GM10248 (cell line): Measurements from ENCODE around the gene FGF1.

ENCODE experiments used
- CTCF ChIA-PET: fragments of 300-600 bp; sonication (Branson Sonifier 250); formaldehyde crosslinking; extraction: SDS; loops from one replicate; lab custom pipeline; 2021; ENCODE audit warnings: antibody characterized with exemption; lab: Yijun Ruan, JAX
- POLR2A ChIA-PET: fragments of 350-650 bp; sonication (Branson Sonifier 250); formaldehyde crosslinking; extraction: SDS; loops from one replicate; lab custom pipeline; 2020; ENCODE audit warnings: antibody characterized with exemption; lab: Yijun Ruan, JAX
- DNase-seq: peaks from one replicate; pipeline ENCODE4 v3.0.0; 2012; ENCODE audit errors: extremely low spot score
- CTCF ChIP-seq: IDR thresholded peaks from 2 replicates; pipeline ENCODE4 v1.5.1; 2012; ENCODE audit warnings: mild to moderate bottlenecking, low read depth; ENCODE audit errors: extremely low read depth, missing control alignments, control extremely low read depth

Gene FGF1

GRCh38 chr5:142544946-142545649 lies 140.8 kb downstream of the FGF1 start:
- TF ChIP-seq CTCF, result no peak
- DNase-seq, result no peak
- POLR2A ChIA-PET, result no interaction called here
- CTCF ChIA-PET, result interaction anchor here (1.1 to 1.3 kb wide), 2 partner anchors 11 to 394 kb away, joined by 3 read pairs; no protein-coding TSS in a partner anchor

- TF ChIP-seq CTCF, result no peak
- DNase-seq, result no peak
- ChIA-PET CTCF (no interaction called here), POLR2A (no interaction called here)
These were observed 141.7 kb downstream of the FGF1 start for GRCh38 chr5:142544071-142544753.

DNA sequence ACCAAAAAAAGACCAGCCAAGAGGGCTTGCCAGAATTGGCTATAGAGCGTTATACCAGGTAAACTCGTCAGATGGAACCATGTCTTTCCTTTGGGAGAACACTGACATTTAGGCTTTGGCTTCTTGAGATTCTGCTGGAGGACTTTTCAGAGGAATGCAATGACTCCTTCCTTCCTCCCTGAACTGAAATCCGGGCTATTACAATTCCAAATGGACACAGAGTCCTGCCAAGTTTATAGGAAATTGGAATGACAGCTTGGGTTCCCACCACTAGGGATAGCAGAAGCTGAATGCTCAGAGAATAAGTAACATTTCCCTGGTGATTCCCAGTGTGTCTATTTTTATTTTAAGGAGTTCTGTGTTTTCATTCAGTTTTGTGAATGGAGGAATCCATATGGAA lies 143.0 kb downstream of the FGF1 start:
- ChIA-PET CTCF (no interaction called here), POLR2A (no interaction called here)
- no peak for TF ChIP-seq CTCF
- no peak for DNase-seq
